ENCODE results near the gene PDE11A. TPM values are rescaled to one million over a fixed set of nuclear protein-coding genes. Genes with fewer than 3 reads are reported as not detected.

The PDE11A gene
- total RNA-seq, 1 experiment from 2014 or later: 0.61 TPM

- TF ChIP-seq SRF (IDR thresholded peaks at IDR 0.05; ENCODE audit: low read depth) (no peak), RAD21 (IDR thresholded peaks at IDR 0.05; ENCODE audit: low read depth) (no peak), EZH2 (IDR thresholded peaks at IDR 0.05) (no peak), EZH2phosphoT487 (IDR thresholded peaks at IDR 0.05; ENCODE audit: borderline replicate concordance) (no peak), FOSL1 (IDR thresholded peaks at IDR 0.05; ENCODE audit: low read depth) (peak; percentile 53), TCF7L2 (IDR thresholded peaks at IDR 0.05; ENCODE audit: borderline replicate concordance, extremely low read depth, insufficient read depth, insufficient read length) (no peak), SP1 (IDR thresholded peaks at IDR 0.05; ENCODE audit: low read depth) (0 out of 2 replicates have a peak, but pooled peaks have one; percentile 26), SIN3A (IDR thresholded peaks at IDR 0.05; ENCODE audit: low read depth) (no peak), EGR1 (IDR thresholded peaks at IDR 0.05; ENCODE audit: low read depth) (no peak)
- TF ChIP-seq, protein P1, sequence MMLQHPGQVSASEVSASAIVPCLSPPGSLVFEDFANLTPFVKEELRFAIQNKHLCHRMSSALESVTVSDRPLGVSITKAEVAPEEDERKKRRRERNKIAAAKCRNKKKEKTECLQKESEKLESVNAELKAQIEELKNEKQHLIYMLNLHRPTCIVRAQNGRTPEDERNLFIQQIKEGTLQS (IDR thresholded peaks at IDR 0.05): no peak
- TF ChIP-seq, protein P2, sequence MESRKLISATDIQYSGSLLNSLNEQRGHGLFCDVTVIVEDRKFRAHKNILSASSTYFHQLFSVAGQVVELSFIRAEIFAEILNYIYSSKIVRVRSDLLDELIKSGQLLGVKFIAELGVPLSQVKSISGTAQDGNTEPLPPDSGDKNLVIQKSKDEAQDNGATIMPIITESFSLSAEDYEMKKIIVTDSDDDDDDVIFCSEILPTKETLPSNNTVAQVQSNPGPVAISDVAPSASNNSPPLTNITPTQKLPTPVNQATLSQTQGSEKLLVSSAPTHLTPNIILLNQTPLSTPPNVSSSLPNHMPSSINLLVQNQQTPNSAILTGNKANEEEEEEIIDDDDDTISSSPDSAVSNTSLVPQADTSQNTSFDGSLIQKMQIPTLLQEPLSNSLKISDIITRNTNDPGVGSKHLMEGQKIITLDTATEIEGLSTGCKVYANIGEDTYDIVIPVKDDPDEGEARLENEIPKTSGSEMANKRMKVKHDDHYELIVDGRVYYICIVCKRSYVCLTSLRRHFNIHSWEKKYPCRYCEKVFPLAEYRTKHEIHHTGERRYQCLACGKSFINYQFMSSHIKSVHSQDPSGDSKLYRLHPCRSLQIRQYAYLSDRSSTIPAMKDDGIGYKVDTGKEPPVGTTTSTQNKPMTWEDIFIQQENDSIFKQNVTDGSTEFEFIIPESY (IDR thresholded peaks at IDR 0.05; ENCODE audit: extremely low read depth, insufficient replicate concordance, low read length): no peak
Observed at GRCh38 chr2:178075006-178075326, 2.4 kb upstream of the PDE11A start (continued).

- no peaks in the 10 kb centered on the region for H3K9me2 ChIP-seq (ENCODE audit: insufficient read depth)
- H3K79me2 ChIP-seq (ENCODE audit: insufficient read depth, low read length): no peaks in the 10 kb centered on the region
- DNase-seq (ENCODE audit: low read depth, low spot score) (no peak), ATAC-seq (no peak)
- BruUV-seq (replicated peaks): no TSS peak
- H3K27me3 ChIP-seq (ENCODE audit: insufficient read depth, low read length): no peaks in the 10 kb centered on the region
- H3K4me1 ChIP-seq (ENCODE audit: control insufficient read depth in 1 of 2, insufficient read depth in 2 of 2, low read length in 2 of 2): peaks cover 20 to 32% of the 10 kb centered on the region in 2 experiments
- H3K9ac ChIP-seq (ENCODE audit: low read length): no peak overlapping the region
- intact Hi-C loops (cut with micrococcal nuclease): no loop called here
- H3K36me3 ChIP-seq (ENCODE audit: control insufficient read depth in 1 of 2, insufficient read depth in 2 of 2, low read length in 2 of 2): no peaks in the 10 kb centered on the region
- H4K20me1 ChIP-seq (ENCODE audit: insufficient read depth): no peaks in the 10 kb centered on the region
- H2AFZ ChIP-seq (ENCODE audit: low read depth, low read length, poor library complexity, severe bottlenecking): peak overlapping the region; percentile 99
- H3K27ac ChIP-seq (ENCODE audit: low read depth, low read length): no peak overlapping the region
- ChIA-PET POLR2A (no interaction called here), RAD21 (ENCODE audit: low non-redundant PET in 1 of 2, low total read pairs in 2 of 2, uncharacterized antibody in 2 of 2, unreplicated experiment in 2 of 2) (no interaction called here), CTCF (no interaction called here)
- H3K9me3 ChIP-seq (ENCODE audit: control insufficient read depth in 1 of 2, insufficient read depth in 1 of 2, low read depth in 1 of 2, low read length in 2 of 2): no peaks in the 10 kb centered on the region
- peak overlapping the region in 1 of 2 experiments; percentile 22; a peak in 2 of 4 replicates for H3K4me3 ChIP-seq (replicated peaks in 1 of 2; ENCODE audit: low read depth in 1 of 2, low read length in 2 of 2)
- peak overlapping the region; percentile 59 for H3K4me2 ChIP-seq (ENCODE audit: low read length)
- TF ChIP-seq EZH2 (IDR thresholded peaks at IDR 0.05): no peak
- TF ChIP-seq FOSL1 (IDR thresholded peaks at IDR 0.05; ENCODE audit: low read depth): no peak
- TF ChIP-seq, protein P3, sequence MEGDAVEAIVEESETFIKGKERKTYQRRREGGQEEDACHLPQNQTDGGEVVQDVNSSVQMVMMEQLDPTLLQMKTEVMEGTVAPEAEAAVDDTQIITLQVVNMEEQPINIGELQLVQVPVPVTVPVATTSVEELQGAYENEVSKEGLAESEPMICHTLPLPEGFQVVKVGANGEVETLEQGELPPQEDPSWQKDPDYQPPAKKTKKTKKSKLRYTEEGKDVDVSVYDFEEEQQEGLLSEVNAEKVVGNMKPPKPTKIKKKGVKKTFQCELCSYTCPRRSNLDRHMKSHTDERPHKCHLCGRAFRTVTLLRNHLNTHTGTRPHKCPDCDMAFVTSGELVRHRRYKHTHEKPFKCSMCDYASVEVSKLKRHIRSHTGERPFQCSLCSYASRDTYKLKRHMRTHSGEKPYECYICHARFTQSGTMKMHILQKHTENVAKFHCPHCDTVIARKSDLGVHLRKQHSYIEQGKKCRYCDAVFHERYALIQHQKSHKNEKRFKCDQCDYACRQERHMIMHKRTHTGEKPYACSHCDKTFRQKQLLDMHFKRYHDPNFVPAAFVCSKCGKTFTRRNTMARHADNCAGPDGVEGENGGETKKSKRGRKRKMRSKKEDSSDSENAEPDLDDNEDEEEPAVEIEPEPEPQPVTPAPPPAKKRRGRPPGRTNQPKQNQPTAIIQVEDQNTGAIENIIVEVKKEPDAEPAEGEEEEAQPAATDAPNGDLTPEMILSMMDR (IDR thresholded peaks at IDR 0.05 in 2 of 3, conservative IDR thresholded peaks at IDR 0.05 in 1 of 3; ENCODE audit: borderline replicate concordance in 1 of 3, insufficient read depth in 1 of 3, low read depth in 2 of 3, low read length in 2 of 3): no peak
- TF ChIP-seq, protein P1 (IDR thresholded peaks at IDR 0.05): no peak
- no peak for TF ChIP-seq RAD21 (IDR thresholded peaks at IDR 0.05; ENCODE audit: low read depth)
- no peak for TF ChIP-seq YY1 (IDR thresholded peaks at IDR 0.05; ENCODE audit: extremely low read depth, insufficient replicate concordance, low read depth, low read length)
- no peak for TF ChIP-seq EZH2phosphoT487 (IDR thresholded peaks at IDR 0.05; ENCODE audit: borderline replicate concordance)
- TF ChIP-seq, protein P4, sequence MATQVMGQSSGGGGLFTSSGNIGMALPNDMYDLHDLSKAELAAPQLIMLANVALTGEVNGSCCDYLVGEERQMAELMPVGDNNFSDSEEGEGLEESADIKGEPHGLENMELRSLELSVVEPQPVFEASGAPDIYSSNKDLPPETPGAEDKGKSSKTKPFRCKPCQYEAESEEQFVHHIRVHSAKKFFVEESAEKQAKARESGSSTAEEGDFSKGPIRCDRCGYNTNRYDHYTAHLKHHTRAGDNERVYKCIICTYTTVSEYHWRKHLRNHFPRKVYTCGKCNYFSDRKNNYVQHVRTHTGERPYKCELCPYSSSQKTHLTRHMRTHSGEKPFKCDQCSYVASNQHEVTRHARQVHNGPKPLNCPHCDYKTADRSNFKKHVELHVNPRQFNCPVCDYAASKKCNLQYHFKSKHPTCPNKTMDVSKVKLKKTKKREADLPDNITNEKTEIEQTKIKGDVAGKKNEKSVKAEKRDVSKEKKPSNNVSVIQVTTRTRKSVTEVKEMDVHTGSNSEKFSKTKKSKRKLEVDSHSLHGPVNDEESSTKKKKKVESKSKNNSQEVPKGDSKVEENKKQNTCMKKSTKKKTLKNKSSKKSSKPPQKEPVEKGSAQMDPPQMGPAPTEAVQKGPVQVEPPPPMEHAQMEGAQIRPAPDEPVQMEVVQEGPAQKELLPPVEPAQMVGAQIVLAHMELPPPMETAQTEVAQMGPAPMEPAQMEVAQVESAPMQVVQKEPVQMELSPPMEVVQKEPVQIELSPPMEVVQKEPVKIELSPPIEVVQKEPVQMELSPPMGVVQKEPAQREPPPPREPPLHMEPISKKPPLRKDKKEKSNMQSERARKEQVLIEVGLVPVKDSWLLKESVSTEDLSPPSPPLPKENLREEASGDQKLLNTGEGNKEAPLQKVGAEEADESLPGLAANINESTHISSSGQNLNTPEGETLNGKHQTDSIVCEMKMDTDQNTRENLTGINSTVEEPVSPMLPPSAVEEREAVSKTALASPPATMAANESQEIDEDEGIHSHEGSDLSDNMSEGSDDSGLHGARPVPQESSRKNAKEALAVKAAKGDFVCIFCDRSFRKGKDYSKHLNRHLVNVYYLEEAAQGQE (IDR thresholded peaks at IDR 0.05; ENCODE audit: low read depth): no peak
- no peak for TF ChIP-seq CEBPB (IDR thresholded peaks at IDR 0.05; ENCODE audit: low read depth)
Observed at GRCh38 chr2:178074123-178075005, 1.8 kb upstream of the PDE11A start.
